CD4-positive, alpha-beta T cell treated with Interleukin-1 beta for 1 hour (primary cell): Measurements from ENCODE around the gene XPNPEP3.
"Not testable (repeated sequence)": the region's sequence is repeated elsewhere in the genome, so short reads cannot be mapped to it uniquely, and the experiment has no call there.

Experiments
- DNase-seq, 2 donors: peaks; one replicate each; pipeline ENCODE4 v3.0.0-alpha.2; 2020 to 2022

XPNPEP3 gene

GRCh38 chr22:40862013-40862412 is 5.1 kb downstream of the XPNPEP3 start, which contains the start of gene DNAJB7:
DNAJB7 (minus strand) TSS chr22:40862113; CDS start chr22:40861994, 119 bp downstream.
- DNase-seq = no peak

- DNase-seq = no peak
Observed at GRCh38 chr22:40862537-40862936, 5.6 kb downstream of the XPNPEP3 start.

- DNase-seq = no peak
Observed at GRCh38 chr22:40867109-40867508, 10.2 kb downstream of the XPNPEP3 start.

- not testable (repeated sequence) for DNase-seq
Observed at GRCh38 chr22:40868379-40868778, 11.4 kb downstream of the XPNPEP3 start.

GRCh38 chr22:40874016-40874415 is 17.1 kb downstream of the XPNPEP3 start:
- DNase-seq = no peak

- DNase-seq = no peak
Observed at GRCh38 chr22:40875111-40875510, 18.2 kb downstream of the XPNPEP3 start.

- DNase-seq = no peak
Observed at GRCh38 chr22:40876907-40877306, 20.0 kb downstream of the XPNPEP3 start.

- DNase-seq = no peak
Observed at GRCh38 chr22:40877488-40877887, 20.5 kb downstream of the XPNPEP3 start.

- no peak for DNase-seq
Observed at GRCh38 chr22:40878922-40879321, 22.0 kb downstream of the XPNPEP3 start.

GRCh38 chr22:40889116-40889515 is 32.2 kb downstream of the XPNPEP3 start:
- no peak for DNase-seq

- DNase-seq = no peak
Observed at GRCh38 chr22:40890881-40891280, 33.9 kb downstream of the XPNPEP3 start.

GRCh38 chr22:40894417-40894816 is 37.5 kb downstream of the XPNPEP3 start:
- no peak for DNase-seq

GRCh38 chr22:40898850-40899357 is 42.0 kb downstream of the XPNPEP3 start:
- peak in 1 of 2 donors; percentile 63 for DNase-seq

- DNase-seq = no peak
Observed at GRCh38 chr22:40904101-40904500, 47.2 kb downstream of the XPNPEP3 start.

- DNase-seq = no peak
Observed at GRCh38 chr22:40908895-40909294, 51.9 kb downstream of the XPNPEP3 start.

- no peak for DNase-seq
Observed at GRCh38 chr22:40911772-40912171, 54.8 kb downstream of the XPNPEP3 start.

- DNase-seq = not testable (repeated sequence)
Observed at GRCh38 chr22:40912987-40913386, 56.0 kb downstream of the XPNPEP3 start.

GRCh38 chr22:40919446-40919845 is 62.5 kb downstream of the XPNPEP3 start:
- DNase-seq = no peak

GRCh38 chr22:40920526-40920925 is 63.6 kb downstream of the XPNPEP3 start:
- DNase-seq = no peak

- peak in 1 of 2 donors; percentile 78 for DNase-seq
Observed at GRCh38 chr22:40922484-40923303, 65.7 kb downstream of the XPNPEP3 start.

- no peak for DNase-seq
Observed at GRCh38 chr22:40928657-40929056, 71.7 kb downstream of the XPNPEP3 start.

- DNase-seq = no peak
Observed at GRCh38 chr22:40932396-40932795, 75.4 kb downstream of the XPNPEP3 start.

- no peak for DNase-seq
Observed at GRCh38 chr22:40939202-40939601, 82.3 kb downstream of the XPNPEP3 start.

- DNase-seq = peak; percentile 99
Observed at GRCh38 chr22:40950962-40951794, 94.2 kb downstream of the XPNPEP3 start, which contains the start of gene RBX1. RBX1 (plus strand) TSS chr22:40951378; CDS start chr22:40951399, 21 bp downstream.
